Activated CD8-positive, alpha-beta memory T cell treated with anti-CD3 and anti-CD28 coated beads for 36 hours (primary cell): ENCODE measurements around the gene ATP2A1. TPM values are rescaled to one million over a fixed set of nuclear protein-coding genes. Genes with fewer than 3 reads are reported as not detected.

ENCODE experiments used
- CTCF ChIA-PET: fragments of 350-600 bp; sonication (Branson Sonifier 250); formaldehyde crosslinking; loops from one replicate; lab custom pipeline; 2021; ENCODE audit warnings: antibody characterized with exemption; lab: Charles Lee
- POLR2A ChIA-PET: fragments of 350-600 bp; sonication (Branson Sonifier 250); formaldehyde crosslinking; loops from one replicate; lab custom pipeline; 2021; ENCODE audit warnings: antibody characterized with exemption; lab: Charles Lee
- total RNA-seq, 2 experiments: library from RNA; stranded (reverse); gene quantifications; one replicate each; pipeline ENCODE4 v1.2.3, GENCODE V29; 2021

Gene ATP2A1
- 1 to 10 TPM; 1.2 to 1.7 TPM for total RNA-seq

DNA sequence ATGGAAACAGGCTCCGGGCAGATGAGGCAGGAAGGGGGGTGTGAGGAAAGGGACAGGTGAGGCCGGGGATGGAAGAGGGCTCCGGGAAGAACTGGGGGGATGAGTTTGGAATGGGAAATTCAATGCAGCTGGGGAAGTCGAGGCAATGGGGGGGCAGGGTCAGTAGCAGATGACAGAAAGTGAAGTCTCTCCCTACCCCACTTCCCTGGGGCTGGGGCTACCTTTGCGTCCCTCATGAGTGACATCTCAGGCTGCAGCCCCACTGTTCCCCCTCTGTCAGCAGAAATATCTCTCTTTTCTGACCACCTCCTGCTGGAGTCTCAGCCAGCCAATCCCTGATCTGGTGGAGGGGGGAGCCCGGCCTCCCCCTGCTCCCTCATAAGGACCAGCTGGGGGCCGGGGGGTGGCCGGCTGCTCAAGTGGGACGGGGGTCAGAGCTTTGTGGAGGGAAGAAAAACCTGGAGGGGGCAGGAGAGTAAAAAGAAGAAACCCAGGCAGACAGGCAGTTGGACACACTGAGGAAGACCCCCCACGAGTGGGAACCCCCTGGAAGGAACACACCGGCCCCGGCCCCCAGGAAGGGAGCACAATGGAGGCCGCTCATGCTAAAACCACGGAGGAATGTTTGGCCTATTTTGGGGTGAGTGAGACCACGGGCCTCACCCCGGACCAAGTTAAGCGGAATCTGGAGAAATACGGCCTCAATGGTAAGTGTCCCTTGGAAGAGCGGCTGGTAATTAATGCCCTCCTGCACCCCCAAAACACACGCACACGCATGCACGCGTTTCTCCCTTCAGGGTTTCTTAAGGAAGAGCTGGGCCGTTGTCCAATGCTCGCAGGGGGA is at the start of gene ATP2A1:
ATP2A1 (plus strand) TSS at position 406 of the 844 bp plus-strand sequence; CDS start at position 590, 184 bp downstream.
- CTCF ChIA-PET: interaction anchor here (1.5 to 1.9 kb wide), 3 partner anchors 13 to 109 kb away, joined by 3 to 7 read pairs (median 5); no protein-coding TSS in a partner anchor
- POLR2A ChIA-PET: interaction anchor here (1.1 kb wide), 1 partner anchor 14 kb away, joined by 3 read pairs; no protein-coding TSS in a partner anchor

DNA sequence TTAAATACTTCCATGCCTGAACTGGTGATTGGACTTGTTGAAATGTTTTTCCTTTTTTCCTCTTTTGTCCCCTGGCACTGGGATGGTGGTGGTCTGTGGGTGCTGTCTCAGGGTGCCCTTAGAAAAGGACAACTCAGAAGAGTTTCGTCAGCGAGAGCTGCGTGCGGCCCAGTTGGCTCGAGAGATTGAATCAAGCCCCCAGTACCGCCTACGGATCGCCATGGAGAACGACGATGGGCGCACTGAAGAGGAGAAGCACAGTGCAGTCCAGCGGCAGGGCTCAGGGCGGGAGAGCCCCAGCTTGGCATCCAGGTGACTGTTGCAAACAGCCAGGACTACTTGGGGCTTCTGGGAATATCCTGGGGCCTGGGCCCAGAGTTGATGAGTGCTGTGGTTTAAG is 48.5 kb upstream of the ATP2A1 start:
- POLR2A ChIA-PET: no interaction called here
- CTCF ChIA-PET: interaction anchor here (1.1 to 1.6 kb wide), 2 partner anchors 9 to 33 kb away, joined by 3 to 5 read pairs; no protein-coding TSS in a partner anchor

DNA sequence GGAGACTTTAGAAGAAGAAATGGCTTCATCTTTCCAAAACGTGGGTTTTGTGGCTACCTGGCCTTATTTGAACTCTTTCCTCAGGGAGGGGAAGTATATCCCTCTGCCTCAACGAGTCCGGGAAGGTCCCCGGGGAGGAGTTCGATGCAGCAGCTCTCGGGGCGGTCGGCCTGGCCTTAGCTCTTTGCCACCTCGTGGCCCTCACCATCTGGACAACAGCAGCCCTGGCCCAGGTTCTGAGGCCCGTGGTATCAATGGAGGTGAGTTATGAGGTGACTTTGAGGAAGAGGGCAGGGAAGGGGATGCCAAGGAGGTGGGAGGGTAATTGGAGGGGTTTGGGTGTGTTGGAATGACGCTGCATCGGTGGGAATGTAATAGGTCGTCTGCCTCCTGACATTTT is 47.8 kb upstream of the ATP2A1 start:
- CTCF ChIA-PET: interaction anchor here (0.7 to 1.6 kb wide), 3 partner anchors 8 to 32 kb away, joined by 3 to 5 read pairs (median 3); no protein-coding TSS in a partner anchor
- POLR2A ChIA-PET: interaction anchor here (0.6 kb wide), 1 partner anchor 9 kb away, joined by 4 read pairs; no protein-coding TSS in a partner anchor

DNA sequence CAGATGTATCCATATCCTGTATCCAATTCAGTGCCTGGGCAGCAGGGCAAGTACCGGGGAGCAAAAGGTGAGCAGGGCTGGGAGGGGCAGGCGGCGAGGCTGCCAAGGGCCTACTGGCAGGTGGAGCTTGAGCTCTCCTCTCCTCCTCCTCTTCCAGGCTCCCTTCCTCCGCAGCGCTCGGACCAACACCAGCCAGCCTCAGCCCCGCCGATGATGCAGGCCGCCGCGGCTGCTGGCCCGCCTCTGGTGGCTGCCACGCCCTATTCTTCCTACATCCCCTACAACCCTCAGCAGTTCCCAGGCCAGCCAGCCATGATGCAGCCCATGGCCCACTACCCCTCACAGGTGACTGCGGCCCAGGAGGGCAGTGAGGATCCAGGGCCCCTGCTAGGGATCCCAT is 43.9 kb upstream of the ATP2A1 start:
- CTCF ChIA-PET: no interaction called here
- POLR2A ChIA-PET: interaction anchor here (0.6 to 2.1 kb wide), 3 partner anchors 9 to 14 kb away, joined by 3 to 5 read pairs (median 4); partner anchors contain the start of gene ATXN2L

DNA sequence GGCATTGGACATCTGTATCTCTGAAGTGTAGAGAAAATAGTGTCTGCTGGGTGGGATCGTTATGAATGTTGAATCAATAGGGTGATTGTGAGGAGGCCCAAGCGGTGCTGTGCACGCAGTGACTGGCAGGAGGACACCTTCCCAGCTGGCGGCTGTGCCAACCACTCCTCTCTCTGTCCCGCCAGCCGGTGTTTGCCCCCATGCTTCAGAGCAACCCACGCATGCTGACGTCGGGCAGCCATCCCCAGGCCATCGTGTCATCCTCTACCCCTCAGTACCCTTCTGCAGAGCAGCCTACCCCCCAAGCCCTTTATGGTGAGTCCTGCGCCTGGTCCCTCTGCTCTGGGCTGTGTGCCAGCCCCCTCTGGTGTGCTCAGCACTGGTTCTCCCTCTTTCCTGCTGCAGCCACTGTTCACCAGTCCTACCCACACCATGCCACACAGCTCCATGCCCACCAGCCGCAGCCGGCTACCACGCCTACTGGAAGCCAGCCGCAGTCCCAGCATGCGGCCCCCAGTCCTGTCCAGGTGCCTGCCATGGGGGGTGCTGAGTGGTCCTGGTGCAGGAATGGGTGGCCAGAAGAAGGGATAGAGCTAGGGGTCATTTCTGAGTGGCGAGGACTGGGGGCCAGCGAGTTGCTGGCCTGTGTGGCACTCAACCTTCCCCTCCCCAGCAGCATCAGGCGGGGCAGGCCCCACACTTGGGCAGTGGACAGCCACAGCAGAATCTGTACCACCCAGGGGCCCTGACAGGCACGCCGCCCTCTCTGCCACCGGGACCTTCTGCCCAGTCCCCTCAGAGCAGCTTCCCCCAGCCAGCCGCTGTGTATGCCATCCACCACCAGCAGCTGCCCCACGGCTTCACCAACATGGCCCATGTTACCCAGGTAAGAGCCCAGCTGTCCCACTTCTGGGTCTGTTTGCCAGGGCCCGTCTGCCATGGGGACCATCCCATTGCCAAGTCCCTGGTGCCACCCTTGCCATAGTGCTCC is 43.1 kb upstream of the ATP2A1 start:
- ChIA-PET POLR2A (interaction anchor here (0.6 to 2.1 kb wide), 4 partner anchors 9 to 13 kb away, joined by 3 to 5 read pairs (median 4); partner anchors contain the start of gene ATXN2L), CTCF (interaction anchor here (1.2 kb wide), 1 partner anchor 344 kb away, joined by 3 read pairs; no protein-coding TSS in a partner anchor)

DNA sequence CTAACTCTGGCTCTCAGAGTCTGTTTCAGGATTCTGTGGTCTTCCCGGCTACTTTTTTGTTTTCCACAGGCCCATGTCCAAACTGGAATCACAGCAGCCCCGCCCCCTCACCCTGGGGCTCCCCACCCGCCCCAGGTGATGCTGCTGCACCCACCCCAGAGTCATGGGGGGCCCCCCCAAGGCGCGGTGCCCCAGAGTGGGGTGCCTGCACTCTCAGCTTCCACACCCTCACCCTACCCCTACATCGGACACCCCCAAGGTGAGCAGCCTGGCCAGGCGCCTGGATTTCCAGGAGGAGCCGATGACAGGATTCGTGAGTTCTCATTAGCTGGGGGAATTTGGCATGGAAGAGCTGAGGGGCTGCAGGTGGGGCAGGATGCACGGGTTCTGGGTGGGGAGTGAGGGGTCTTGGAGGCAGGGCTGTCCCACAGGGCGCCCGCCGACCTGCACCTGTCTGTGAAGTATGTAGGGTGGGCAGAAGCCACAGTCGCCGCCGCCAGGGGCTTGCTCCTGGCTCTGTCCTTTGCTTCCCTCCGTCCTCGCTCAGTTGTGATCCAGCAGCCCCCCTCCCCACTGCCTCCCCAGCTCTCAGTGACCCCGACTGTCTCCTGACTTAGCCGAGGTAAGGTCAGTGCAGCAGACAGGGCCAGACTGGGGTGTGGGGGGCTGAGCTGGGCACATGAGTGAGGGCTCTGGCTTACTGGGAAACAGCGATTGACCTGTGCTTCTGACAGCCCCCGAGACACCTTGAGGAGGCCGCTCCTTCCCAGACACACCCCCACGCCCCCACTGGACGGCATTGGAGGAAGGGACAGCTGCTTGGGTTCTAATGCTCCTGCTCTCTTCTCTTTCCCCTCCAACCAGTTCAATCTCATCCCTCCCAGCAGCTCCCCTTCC is 42.2 kb upstream of the ATP2A1 start:
- POLR2A ChIA-PET: no interaction called here
- CTCF ChIA-PET: interaction anchor here (1.2 kb wide), 1 partner anchor 345 kb away, joined by 3 read pairs; no protein-coding TSS in a partner anchor

DNA sequence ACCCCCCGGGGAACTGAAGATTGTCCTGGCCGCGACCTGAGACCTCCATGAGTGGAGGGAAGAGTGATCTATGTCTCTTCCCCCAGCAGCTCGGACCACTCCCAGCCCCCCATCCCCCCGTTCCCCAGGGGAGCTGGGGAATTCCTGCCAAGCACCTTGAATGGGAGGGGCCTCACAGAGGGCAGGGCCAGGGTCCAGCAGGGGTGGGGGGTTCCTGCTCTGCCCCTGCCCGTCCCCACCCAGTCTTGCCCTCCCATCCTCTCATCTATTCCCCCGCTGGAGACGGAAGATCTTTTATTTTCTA is 41.6 kb upstream of the ATP2A1 start:
- ChIA-PET POLR2A (no interaction called here), CTCF (interaction anchor here (0.6 to 1.2 kb wide), 2 partner anchors 24 to 345 kb away, joined by 3 read pairs; no protein-coding TSS in a partner anchor)

DNA sequence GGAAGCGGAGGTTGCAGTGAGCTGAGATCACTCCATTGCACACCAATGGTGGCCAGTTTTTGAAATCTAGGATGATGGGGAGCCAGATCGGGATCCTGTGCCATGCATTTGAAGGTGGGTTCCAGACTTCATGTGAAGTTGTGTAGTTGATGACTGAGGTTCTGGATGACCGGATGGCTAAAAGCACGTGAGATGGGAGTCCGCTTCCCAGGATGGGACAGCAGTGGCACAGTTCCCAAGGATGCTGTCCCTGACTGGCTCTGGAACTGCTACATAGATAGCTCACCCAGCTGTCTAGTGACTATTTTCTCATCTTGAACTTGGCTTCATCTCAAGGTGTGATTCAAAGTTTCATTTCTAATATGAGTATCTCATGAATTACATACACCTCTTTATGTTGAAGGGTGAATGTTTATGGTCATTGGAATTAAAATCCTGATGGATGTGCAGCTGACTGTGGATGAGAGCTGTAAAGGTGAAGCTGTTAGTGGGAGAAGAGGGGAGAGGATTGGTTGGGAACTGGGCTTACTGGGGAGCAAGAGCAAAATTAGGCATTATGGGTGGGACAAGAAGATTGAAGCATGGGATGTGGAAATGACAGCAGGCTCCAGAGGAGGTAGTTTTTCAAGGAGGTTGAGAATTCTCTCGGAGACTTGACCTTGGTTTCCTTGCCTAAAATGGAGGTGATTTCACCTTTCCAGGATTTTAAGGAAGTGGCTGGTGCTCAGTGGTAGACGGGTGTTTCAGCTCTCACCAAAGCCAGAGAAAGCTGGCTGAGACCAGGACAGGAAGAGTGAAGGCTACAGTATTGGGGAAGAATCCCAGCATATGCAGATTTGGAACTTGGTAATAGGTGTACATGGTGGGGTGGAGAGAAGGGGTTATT is 40.4 kb upstream of the ATP2A1 start:
- CTCF ChIA-PET: interaction anchor here (0.7 to 1.8 kb wide), 3 partner anchors 8 to 26 kb away, joined by 3 to 5 read pairs (median 4); partner anchors contain the start of gene SH2B1
- POLR2A ChIA-PET: interaction anchor here (1.1 kb wide), 1 partner anchor 42 kb away, joined by 3 read pairs; no protein-coding TSS in a partner anchor

DNA sequence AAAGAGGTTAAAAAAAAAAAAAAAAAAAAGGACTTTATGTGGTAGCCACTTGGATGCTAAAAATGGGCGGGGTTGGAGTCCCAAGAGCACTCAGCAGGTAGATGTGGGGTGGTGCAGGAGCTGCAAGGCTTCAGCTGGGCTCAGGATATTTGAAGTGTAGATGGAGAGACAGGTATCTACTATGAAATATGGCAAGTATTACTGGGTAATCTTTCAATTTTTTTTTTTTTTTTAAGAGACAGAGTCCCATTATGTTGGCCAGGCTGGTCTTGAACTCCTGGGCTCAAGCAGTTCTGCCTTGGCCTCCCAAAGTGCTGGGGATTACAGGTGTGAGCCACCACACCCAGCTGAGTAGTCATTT is 39.8 kb upstream of the ATP2A1 start:
- POLR2A ChIA-PET: no interaction called here

DNA sequence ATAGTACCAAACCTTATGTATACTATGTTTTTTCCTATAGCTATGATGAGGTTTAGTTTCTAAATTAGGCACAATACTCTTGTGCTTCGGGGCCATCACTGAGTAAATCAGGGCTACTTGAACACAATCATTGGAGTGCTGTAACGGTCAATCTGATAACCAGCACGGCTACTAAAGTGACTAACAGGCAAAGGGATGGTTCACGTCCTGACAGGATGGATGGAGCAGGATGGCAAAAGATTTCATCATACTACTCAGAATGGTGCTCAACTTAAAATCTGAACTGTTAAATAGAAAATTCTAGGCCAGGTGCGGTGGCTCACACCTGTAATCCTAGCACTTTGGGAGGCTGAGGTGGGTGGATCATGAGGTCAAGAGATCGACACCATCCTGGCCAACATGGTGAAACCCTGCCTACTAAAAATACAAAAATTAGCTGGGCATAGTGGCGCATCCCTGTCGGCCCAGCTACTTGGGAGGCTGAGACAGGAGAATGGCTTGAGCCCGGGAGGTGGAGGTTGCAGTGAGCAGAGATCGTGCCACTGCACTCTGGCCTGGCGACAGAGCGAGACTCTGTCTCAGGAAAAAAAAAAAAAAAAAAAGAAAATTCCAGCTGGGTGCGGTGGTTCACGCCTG is 39.2 kb upstream of the ATP2A1 start:
- POLR2A ChIA-PET: interaction anchor here (0.6 to 0.7 kb wide), 2 partner anchors 9 to 1714 kb away, joined by 4 to 10 read pairs; no protein-coding TSS in a partner anchor
- CTCF ChIA-PET: interaction anchor here (1.4 to 1.8 kb wide), 2 partner anchors 9 to 12 kb away, joined by 3 to 5 read pairs; no protein-coding TSS in a partner anchor

More for the DNA sequence above, 39.8 kb upstream of the ATP2A1 start:
- CTCF ChIA-PET: interaction anchor here (0.7 to 1.8 kb wide), 3 partner anchors 9 to 25 kb away, joined by 3 to 5 read pairs (median 4); partner anchors contain the start of gene SH2B1

DNA sequence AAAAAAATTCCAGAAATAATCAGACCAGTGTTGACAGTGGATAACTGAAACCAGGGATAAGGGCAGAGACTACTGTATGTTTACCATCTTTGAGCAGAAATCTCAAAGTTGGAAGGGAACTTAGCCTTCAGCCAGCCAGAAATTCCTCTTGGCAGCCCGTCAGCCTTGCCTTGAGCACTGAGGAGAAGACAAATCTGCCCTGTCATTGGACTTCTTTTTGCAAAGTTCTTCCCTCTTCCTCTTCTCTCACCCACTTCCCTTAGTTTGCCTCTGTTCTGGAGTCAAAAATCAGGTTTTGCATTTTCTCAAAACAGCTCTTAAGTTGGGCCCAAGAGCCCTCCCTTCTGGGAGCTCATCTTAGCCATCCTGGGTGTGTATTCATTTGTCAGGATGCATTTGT is 38.4 kb upstream of the ATP2A1 start:
- CTCF ChIA-PET: no interaction called here
- POLR2A ChIA-PET: interaction anchor here (0.7 kb wide), 2 partner anchors 86 to 1713 kb away, joined by 4 to 10 read pairs; no protein-coding TSS in a partner anchor

DNA sequence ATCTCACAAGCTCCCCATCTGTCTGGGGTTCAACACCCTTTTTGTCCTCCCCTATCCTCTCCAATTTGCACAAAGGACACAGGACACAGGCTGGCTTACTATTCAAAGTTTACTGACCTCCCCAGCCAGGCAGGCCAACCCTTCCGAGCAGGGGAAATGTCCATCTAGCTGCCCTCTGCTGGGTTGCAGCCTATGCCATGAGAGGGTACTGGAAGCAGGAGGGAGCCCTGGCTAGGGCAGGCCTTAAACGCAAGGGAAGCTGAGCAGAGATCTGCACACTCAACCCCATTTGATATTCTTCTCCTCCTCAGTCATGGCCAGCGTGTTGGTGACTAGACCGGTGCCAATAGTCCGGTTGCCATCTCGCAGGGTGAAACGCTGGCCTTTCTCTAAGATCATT is 35.6 kb upstream of the ATP2A1 start:
- POLR2A ChIA-PET: no interaction called here
- CTCF ChIA-PET: interaction anchor here (0.5 kb wide), 1 partner anchor 12 kb away, joined by 3 read pairs; no protein-coding TSS in a partner anchor

DNA sequence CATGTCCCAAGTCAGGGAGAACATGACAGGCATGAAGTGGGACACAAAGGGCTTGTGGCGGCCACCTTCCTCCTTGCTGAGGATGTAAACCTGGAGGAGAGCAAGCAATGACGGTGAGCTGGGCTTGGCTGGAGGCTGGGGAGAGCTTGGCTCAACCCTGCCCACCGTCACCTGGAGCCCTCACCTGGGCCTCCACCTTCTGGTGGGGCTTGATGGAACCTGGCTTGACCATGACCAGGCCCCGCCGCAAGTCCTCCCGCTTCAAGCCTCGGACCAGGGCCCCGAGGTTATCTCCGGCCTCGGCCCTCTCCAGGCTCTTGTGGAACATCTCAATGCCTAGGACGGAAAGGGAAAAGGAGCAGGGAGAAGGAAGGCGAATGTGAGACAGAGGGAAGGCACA is 34.5 kb upstream of the ATP2A1 start:
- POLR2A ChIA-PET: interaction anchor here (1.6 to 1.8 kb wide), 2 partner anchors 8 to 12 kb away, joined by 3 to 8 read pairs; no protein-coding TSS in a partner anchor
- CTCF ChIA-PET: no interaction called here

DNA sequence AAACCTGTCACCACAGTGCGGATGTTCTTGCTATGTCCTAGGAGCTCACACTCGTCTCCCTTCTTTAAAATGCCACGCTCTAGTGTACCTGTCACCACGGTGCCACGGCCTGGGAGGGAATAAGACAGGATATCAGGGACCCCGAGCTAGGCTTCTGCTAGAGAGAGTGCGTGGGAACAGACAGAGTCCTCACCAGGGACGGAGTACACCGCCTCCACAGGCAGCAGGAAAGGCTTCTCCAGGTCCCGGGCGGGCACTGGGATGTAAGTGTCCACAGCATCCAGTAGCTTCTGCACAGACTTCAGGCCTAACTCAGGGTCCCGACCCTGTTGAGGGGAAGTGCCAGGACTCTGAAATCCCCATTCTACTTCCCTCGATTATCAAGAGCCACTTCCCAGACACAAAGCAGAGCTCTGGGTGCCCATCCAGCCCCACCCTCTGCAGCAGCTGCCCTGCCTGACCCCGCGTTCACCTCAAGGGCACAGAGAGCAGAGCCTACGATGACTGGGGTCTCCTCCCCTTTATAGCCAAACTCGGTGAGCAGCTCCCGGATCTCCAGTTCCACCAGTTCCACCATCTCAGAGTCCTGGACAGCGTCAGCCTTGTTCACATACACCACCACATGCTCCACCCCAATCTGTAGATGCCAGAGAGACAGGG is 33.9 kb upstream of the ATP2A1 start:
- CTCF ChIA-PET: no interaction called here
- POLR2A ChIA-PET: interaction anchor here (0.8 to 4.4 kb wide), 5 partner anchors 9 to 106 kb away, joined by 3 to 34 read pairs (median 8); partner anchors contain the start of genes ATXN2L, NFATC2IP and SH2B1

DNA sequence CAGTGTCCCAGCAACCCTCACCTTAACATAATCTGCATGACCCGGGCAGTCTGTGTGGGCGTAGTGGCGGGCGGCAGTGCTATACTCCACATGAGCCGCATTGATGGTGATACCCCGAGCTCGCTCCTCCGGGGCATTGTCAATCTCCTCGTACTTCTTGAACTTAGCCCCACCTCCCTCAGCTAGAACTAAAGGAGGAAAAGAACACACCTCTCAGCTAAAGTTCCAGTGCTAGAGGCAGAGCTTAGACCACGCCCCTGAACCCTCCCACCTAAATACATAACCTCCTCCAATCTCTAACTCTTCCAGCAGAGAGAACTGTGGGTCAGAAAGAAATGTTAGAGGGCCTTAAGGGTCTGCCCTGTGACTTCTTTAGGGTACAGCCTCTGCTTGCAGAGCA is 33.0 kb upstream of the ATP2A1 start:
- POLR2A ChIA-PET: interaction anchor here (0.5 to 4.4 kb wide), 5 partner anchors 10 to 1166 kb away, joined by 3 to 34 read pairs (median 7); partner anchors contain the start of genes ATXN2L and SH2B1
- CTCF ChIA-PET: interaction anchor here (1.2 kb wide), 1 partner anchor 22 kb away, joined by 3 read pairs; no protein-coding TSS in a partner anchor
